C4-2B (cell line): Measurements from ENCODE around the gene VPS39.

Experiments
- ZFX ChIP-seq: fragments of 450-650 bp; IDR thresholded peaks from 2 replicates; pipeline ENCODE4 v1.6.1; 2017
- TF ChIP-seq, protein P1 (sequence below): fragments of 450-650 bp; conservative IDR thresholded peaks from 2 replicates; pipeline ENCODE4 v1.5.1; 2017; ENCODE audit warnings: mild to moderate bottlenecking

DNA sequence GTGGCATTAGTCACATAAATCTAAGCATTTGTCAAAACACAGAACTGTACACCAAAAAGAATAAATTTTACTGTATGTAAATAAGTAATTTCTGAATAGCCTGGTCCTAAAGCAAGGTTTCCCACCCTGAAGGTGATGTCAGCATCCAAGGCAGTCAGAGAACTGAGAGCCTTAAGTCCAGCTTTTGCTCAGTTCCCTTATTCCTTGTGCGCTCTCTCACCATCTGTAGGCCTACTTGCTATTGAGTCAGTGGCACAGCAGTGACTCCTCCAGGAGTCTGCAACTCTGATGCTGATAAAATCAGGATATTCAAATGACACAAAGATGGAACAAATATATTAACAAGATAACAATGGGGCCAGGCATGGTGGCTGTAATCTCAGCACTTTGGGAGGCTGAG is 22.3 kb downstream of the VPS39 start:
- TF ChIP-seq, protein P1, sequence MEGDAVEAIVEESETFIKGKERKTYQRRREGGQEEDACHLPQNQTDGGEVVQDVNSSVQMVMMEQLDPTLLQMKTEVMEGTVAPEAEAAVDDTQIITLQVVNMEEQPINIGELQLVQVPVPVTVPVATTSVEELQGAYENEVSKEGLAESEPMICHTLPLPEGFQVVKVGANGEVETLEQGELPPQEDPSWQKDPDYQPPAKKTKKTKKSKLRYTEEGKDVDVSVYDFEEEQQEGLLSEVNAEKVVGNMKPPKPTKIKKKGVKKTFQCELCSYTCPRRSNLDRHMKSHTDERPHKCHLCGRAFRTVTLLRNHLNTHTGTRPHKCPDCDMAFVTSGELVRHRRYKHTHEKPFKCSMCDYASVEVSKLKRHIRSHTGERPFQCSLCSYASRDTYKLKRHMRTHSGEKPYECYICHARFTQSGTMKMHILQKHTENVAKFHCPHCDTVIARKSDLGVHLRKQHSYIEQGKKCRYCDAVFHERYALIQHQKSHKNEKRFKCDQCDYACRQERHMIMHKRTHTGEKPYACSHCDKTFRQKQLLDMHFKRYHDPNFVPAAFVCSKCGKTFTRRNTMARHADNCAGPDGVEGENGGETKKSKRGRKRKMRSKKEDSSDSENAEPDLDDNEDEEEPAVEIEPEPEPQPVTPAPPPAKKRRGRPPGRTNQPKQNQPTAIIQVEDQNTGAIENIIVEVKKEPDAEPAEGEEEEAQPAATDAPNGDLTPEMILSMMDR: no peak
- TF ChIP-seq ZFX: no peak
